ENCODE data around the gene VSIG10L. TPM values are rescaled to one million over a fixed set of nuclear protein-coding genes. Genes with fewer than 3 reads are reported as not detected.

Gene VSIG10L
- total RNA-seq, 1 donor from 2014 or later, result 5.9 TPM

- no peak overlapping the region for H3K27ac Mint-ChIP-seq
- H3K27me3 Mint-ChIP-seq, result peaks cover 6% of the 10 kb centered on the region
- no peaks in the 10 kb centered on the region for H3K4me1 Mint-ChIP-seq (ENCODE audit: unreplicated experiment)
- TF ChIP-seq, protein P1, sequence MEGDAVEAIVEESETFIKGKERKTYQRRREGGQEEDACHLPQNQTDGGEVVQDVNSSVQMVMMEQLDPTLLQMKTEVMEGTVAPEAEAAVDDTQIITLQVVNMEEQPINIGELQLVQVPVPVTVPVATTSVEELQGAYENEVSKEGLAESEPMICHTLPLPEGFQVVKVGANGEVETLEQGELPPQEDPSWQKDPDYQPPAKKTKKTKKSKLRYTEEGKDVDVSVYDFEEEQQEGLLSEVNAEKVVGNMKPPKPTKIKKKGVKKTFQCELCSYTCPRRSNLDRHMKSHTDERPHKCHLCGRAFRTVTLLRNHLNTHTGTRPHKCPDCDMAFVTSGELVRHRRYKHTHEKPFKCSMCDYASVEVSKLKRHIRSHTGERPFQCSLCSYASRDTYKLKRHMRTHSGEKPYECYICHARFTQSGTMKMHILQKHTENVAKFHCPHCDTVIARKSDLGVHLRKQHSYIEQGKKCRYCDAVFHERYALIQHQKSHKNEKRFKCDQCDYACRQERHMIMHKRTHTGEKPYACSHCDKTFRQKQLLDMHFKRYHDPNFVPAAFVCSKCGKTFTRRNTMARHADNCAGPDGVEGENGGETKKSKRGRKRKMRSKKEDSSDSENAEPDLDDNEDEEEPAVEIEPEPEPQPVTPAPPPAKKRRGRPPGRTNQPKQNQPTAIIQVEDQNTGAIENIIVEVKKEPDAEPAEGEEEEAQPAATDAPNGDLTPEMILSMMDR (conservative IDR thresholded peaks at IDR 0.05), result no peak
- peaks cover 15% of the 10 kb centered on the region for H3K36me3 Mint-ChIP-seq
- no peak for DNase-seq (ENCODE audit: extremely low spot score, unreplicated experiment)
- H3K4me3 Mint-ChIP-seq, result no peak overlapping the region
- H3K9me3 Mint-ChIP-seq, result no peaks in the 10 kb centered on the region
These were observed 10.7 kb downstream of the VSIG10L start for GRCh38 chr19:51331193-51331592.

DNA sequence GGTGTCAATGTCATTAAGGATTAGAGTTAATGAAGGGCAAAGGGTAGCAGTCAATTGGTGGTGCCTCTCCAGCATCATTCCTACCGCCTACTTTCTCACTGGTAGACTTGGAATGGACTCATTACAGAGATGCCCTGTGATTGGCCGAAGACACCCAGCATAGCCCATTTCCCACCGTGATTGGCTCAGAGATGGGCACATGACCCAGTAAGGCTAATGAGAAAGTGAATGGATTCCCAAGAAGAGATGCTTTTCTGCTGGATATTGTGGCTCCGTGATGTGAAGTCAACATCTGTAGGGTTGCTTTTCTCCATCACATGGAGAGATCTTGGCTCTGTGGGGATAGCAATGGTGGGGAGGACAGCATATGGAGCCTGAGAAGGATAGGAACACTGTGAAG lies 11.6 kb downstream of the VSIG10L start:
- H3K27me3 Mint-ChIP-seq, result peaks cover 6% of the 10 kb centered on the region
- TF ChIP-seq, protein P1 (conservative IDR thresholded peaks at IDR 0.05), result no peak
- DNase-seq (ENCODE audit: extremely low spot score, unreplicated experiment), result no peak
- no peak overlapping the region for H3K27ac Mint-ChIP-seq
- H3K4me1 Mint-ChIP-seq (ENCODE audit: unreplicated experiment), result no peaks in the 10 kb centered on the region
- no peaks in the 10 kb centered on the region for H3K9me3 Mint-ChIP-seq
- peaks cover 15% of the 10 kb centered on the region for H3K36me3 Mint-ChIP-seq
- no peak overlapping the region for H3K4me3 Mint-ChIP-seq

DNA sequence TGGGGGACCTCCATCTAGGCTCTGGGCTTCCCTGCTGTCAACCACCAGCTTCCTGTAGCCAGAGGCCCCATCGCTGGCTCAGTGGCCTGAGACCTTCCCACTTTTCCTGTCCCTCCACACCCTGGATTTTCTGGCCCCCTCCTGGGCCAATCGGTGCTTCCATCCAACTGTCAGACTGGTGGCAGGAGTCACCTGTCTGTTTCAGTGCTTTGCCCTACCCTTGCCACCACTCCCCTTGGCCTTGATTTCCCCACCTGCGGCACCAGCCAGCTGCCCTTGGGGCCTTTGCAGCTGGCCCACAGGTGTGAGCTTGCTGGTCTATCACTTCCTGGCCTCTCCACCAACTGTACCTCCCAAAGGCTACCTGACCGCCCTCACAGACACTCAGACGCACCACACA lies 12.5 kb downstream of the VSIG10L start:
- no peak overlapping the region for H3K4me3 Mint-ChIP-seq
- H3K27ac Mint-ChIP-seq, result no peak overlapping the region
- no peaks in the 10 kb centered on the region for H3K9me3 Mint-ChIP-seq
- peaks cover 6% of the 10 kb centered on the region for H3K27me3 Mint-ChIP-seq
- TF ChIP-seq, protein P1 (conservative IDR thresholded peaks at IDR 0.05), result no peak
- H3K4me1 Mint-ChIP-seq (ENCODE audit: unreplicated experiment), result no peaks in the 10 kb centered on the region
- peaks cover 15% of the 10 kb centered on the region for H3K36me3 Mint-ChIP-seq
- DNase-seq (ENCODE audit: extremely low spot score, unreplicated experiment), result no peak

GRCh38 chr19:51327066-51328001 lies 14.6 kb downstream of the VSIG10L start:
- Mint-ChIP-seq H3K4me3 (no peak overlapping the region), H3K27ac (no peak overlapping the region), H3K9me3 (no peaks in the 10 kb centered on the region), H3K4me1 (ENCODE audit: unreplicated experiment) (no peaks in the 10 kb centered on the region), H3K27me3 (peaks cover 10% of the 10 kb centered on the region), H3K36me3 (peaks cover 15% of the 10 kb centered on the region)
- DNase-seq (ENCODE audit: extremely low spot score, unreplicated experiment), result no peak
- TF ChIP-seq, protein P1 (conservative IDR thresholded peaks at IDR 0.05), result no peak

- H3K9me3 Mint-ChIP-seq, result no peaks in the 10 kb centered on the region
- peaks cover 8% of the 10 kb centered on the region for H3K36me3 Mint-ChIP-seq
- H3K4me3 Mint-ChIP-seq, result no peak overlapping the region
- no peak for DNase-seq (ENCODE audit: extremely low spot score, unreplicated experiment)
- no peaks in the 10 kb centered on the region for H3K4me1 Mint-ChIP-seq (ENCODE audit: unreplicated experiment)
- TF ChIP-seq, protein P1 (conservative IDR thresholded peaks at IDR 0.05), result no peak
- no peak overlapping the region for H3K27ac Mint-ChIP-seq
- peaks cover 10% of the 10 kb centered on the region for H3K27me3 Mint-ChIP-seq
These were observed 15.5 kb downstream of the VSIG10L start for GRCh38 chr19:51326216-51327065.

Data from type B pancreatic cell (in vitro differentiated cells).